22Rv1 (cell line): Measurements from ENCODE around the gene MKI67.
"Not testable (repeated sequence)": the region's sequence is repeated elsewhere in the genome, so short reads cannot be mapped to it uniquely, and the experiment has no call there.

Experiments used
- ZFX ChIP-seq: fragments of 450-650 bp; IDR thresholded peaks from 2 replicates; pipeline ENCODE4 v1.6.1; 2017; ENCODE audit warnings: antibody characterized with exemption, borderline replicate concordance
- TF ChIP-seq, protein P1 (sequence below): fragments of 450-650 bp; IDR thresholded peaks from 2 replicates; pipeline ENCODE4 v1.5.1; 2017; ENCODE audit warnings: mild to moderate bottlenecking

DNA sequence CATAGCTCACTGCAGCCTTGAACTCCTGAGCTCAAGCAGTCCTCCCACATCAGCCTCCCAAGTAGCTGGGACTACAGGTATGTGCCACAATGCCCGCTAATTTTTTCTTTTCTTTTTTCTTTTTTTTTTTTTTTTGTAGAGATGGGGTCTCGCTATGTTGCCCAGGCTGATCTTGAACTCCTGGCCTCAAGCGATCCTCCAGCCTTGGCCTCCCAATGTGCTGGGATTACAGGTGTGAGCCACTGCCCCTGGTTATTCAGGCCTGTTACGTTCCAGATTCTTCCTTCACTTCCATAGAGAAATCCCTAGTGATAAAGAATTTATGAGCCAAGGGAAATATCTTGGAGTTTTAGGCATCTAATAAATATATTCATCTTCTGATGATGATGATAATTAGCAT is 31.6 kb downstream of the MKI67 start:
- TF ChIP-seq, protein P1, sequence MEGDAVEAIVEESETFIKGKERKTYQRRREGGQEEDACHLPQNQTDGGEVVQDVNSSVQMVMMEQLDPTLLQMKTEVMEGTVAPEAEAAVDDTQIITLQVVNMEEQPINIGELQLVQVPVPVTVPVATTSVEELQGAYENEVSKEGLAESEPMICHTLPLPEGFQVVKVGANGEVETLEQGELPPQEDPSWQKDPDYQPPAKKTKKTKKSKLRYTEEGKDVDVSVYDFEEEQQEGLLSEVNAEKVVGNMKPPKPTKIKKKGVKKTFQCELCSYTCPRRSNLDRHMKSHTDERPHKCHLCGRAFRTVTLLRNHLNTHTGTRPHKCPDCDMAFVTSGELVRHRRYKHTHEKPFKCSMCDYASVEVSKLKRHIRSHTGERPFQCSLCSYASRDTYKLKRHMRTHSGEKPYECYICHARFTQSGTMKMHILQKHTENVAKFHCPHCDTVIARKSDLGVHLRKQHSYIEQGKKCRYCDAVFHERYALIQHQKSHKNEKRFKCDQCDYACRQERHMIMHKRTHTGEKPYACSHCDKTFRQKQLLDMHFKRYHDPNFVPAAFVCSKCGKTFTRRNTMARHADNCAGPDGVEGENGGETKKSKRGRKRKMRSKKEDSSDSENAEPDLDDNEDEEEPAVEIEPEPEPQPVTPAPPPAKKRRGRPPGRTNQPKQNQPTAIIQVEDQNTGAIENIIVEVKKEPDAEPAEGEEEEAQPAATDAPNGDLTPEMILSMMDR: not testable (repeated sequence)
- TF ChIP-seq ZFX: not testable (repeated sequence)
